SJSA1 (cell line): Measurements from ENCODE around the gene ZBTB7C. TPM values are rescaled to one million over a fixed set of nuclear protein-coding genes. Genes with fewer than 3 reads are reported as not detected.

ENCODE experiments used
- total RNA-seq: library from RNA; depleted of rRNA; stranded (reverse); fragments of >200 nt; shearing (Covaris generic); gene quantifications from 2 replicates; pipeline ENCODE4 v1.2.3, GENCODE V29; 2014; rRNA removed

ZBTB7C gene
- total RNA-seq, 1 experiment from 2014 or later: 0.50 TPM

Other genes starting within 250 kb of the ZBTB7C start
- gene CTIF, start 129.6 kb upstream of the ZBTB7C start, total RNA-seq: 48.2 and 91.5 TPM in 2 replicates